Mesendoderm (in vitro differentiated cells): Measurements from ENCODE around the gene ZNF816.

Experiments used
- DNase-seq: peaks from one replicate; pipeline ENCODE4 v3.0.0; 2013
- H2AK5ac ChIP-seq: 2 replicates; pipeline ENCODE4 v1.6.1; 2013; ENCODE audit warnings: low read length, inconsistent platforms
- H2BK120ac ChIP-seq: 2 replicates; pipeline ENCODE4 v1.6.1; 2013; ENCODE audit warnings: low read depth, mild to moderate bottlenecking, low read length, moderate library complexity, mixed read lengths
- H2BK15ac ChIP-seq: replicated peaks from 2 replicates; pipeline ENCODE4 v1.6.1; 2013; ENCODE audit warnings: low read depth, mild to moderate bottlenecking, moderate library complexity
- H2BK5ac ChIP-seq: 2 replicates; pipeline ENCODE4 v1.6.1; 2013; ENCODE audit warnings: low read length, inconsistent platforms
- H3K18ac ChIP-seq: 2 replicates; pipeline ENCODE4 v1.6.1; 2013; ENCODE audit warnings: mild to moderate bottlenecking, low read length, mixed read lengths
- H3K23ac ChIP-seq: one replicate; pipeline ENCODE4 v1.6.1; 2013; ENCODE audit warnings: low read length
- H3K27ac ChIP-seq: 2 replicates; pipeline ENCODE4 v1.5.1; 2013; ENCODE audit warnings: low read depth, mild to moderate bottlenecking, inconsistent platforms, low read length, moderate library complexity
- H3K27me3 ChIP-seq: 2 replicates; pipeline ENCODE4 v1.6.1; 2013; ENCODE audit warnings: low read length, control low read depth, mild to moderate bottlenecking, inconsistent platforms; ENCODE audit not compliant: insufficient read depth, poor library complexity
- H3K36me3 ChIP-seq: 2 replicates; pipeline ENCODE4 v1.6.1; 2013; ENCODE audit warnings: low read length, inconsistent platforms; ENCODE audit not compliant: control insufficient read depth, insufficient read depth
- H3K4ac ChIP-seq: one replicate; pipeline ENCODE4 v1.6.1; 2013; ENCODE audit warnings: low read depth, mild to moderate bottlenecking, low read length, moderate library complexity
- H3K4me1 ChIP-seq: 2 replicates; pipeline ENCODE4 v1.6.1; 2013; ENCODE audit warnings: low read depth, low read length, inconsistent platforms; ENCODE audit not compliant: control insufficient read depth
- H3K4me2 ChIP-seq: 2 replicates; pipeline ENCODE4 v1.6.1; 2013; ENCODE audit warnings: low read length
- H3K4me3 ChIP-seq: 2 replicates; pipeline ENCODE4 v1.5.1; 2013; ENCODE audit warnings: mild to moderate bottlenecking, low read length
- H3K56ac ChIP-seq: one replicate; pipeline ENCODE4 v1.6.1; 2013; ENCODE audit warnings: low read length
- H3K79me1 ChIP-seq: 2 replicates; pipeline ENCODE4 v1.6.1; 2013; ENCODE audit warnings: low read length, inconsistent platforms
- H3K79me2 ChIP-seq: 2 replicates; pipeline ENCODE4 v1.6.1; 2013; ENCODE audit warnings: mild to moderate bottlenecking, low read length; ENCODE audit not compliant: control insufficient read depth, insufficient read depth
- H3K9ac ChIP-seq: 2 replicates; pipeline ENCODE4 v1.6.1; 2013; ENCODE audit warnings: low read length, inconsistent platforms
- H4K5ac ChIP-seq: one replicate; pipeline ENCODE4 v1.6.1; 2013; ENCODE audit warnings: low read length
- H4K8ac ChIP-seq: one replicate; pipeline ENCODE4 v1.6.1; 2013; ENCODE audit warnings: low read depth, mild to moderate bottlenecking, control low read depth, low read length, moderate library complexity
- WGBS: extraction: QIAGEN DNeasy Blood & Tissue Kit; methylation state at CpG from one replicate; pipeline ENCODE4 v1.1.7; 2013; ENCODE audit warnings: low lambda C conversion rate, missing lambda C conversion rate; ENCODE audit not compliant: insufficient coverage; ENCODE audit errors: extremely low coverage; 5-methylcytosine and 5-hydroxymethylcytosine counted together

The ZNF816 gene

GRCh38 chr19:52957591-52957990 is 5.1 kb downstream of the ZNF816 start:
- no peak overlapping the region for H3K4me2 ChIP-seq
- H3K79me1 ChIP-seq = peaks cover 18% of the 10 kb centered on the region
- H2BK120ac ChIP-seq = no peak overlapping the region
- no peak overlapping the region for H3K56ac ChIP-seq
- H3K4me3 ChIP-seq = no peak overlapping the region
- H2BK15ac ChIP-seq = no peak overlapping the region
- no peak for DNase-seq
- H3K4ac ChIP-seq = no peak overlapping the region
- no peak overlapping the region for H3K23ac ChIP-seq
- no peak overlapping the region for H2AK5ac ChIP-seq
- no peaks in the 10 kb centered on the region for H3K27me3 ChIP-seq
- H3K27ac ChIP-seq = no peak overlapping the region
- H4K5ac ChIP-seq = no peak overlapping the region
- no peak overlapping the region for H3K18ac ChIP-seq
- peaks cover 8% of the 10 kb centered on the region for H3K79me2 ChIP-seq
- peaks cover 14% of the 10 kb centered on the region for H3K36me3 ChIP-seq
- H2BK5ac ChIP-seq = no peak overlapping the region
- no peak overlapping the region for H4K8ac ChIP-seq
- no peaks in the 10 kb centered on the region for H3K4me1 ChIP-seq
- no CpG with 5 or more reads among the region's 8 CpGs for WGBS
- H3K9ac ChIP-seq = no peak overlapping the region

GRCh38 chr19:52956917-52957316 is 5.8 kb downstream of the ZNF816 start:
- Histone ChIP-seq H3K79me2 (peaks cover 8% of the 10 kb centered on the region), H3K27ac (no peak overlapping the region), H3K4me1 (no peaks in the 10 kb centered on the region), H2BK15ac (no peak overlapping the region), H3K9ac (no peak overlapping the region), H3K4me2 (no peak overlapping the region), H2BK120ac (no peak overlapping the region), H4K5ac (no peak overlapping the region), H4K8ac (no peak overlapping the region), H3K18ac (no peak overlapping the region), H3K36me3 (peaks cover 20% of the 10 kb centered on the region), H3K4me3 (peak overlapping the region; percentile 12), H3K4ac (no peak overlapping the region), H3K23ac (no peak overlapping the region), H2BK5ac (no peak overlapping the region), H2AK5ac (no peak overlapping the region), H3K27me3 (no peaks in the 10 kb centered on the region), H3K79me1 (peaks cover 18% of the 10 kb centered on the region), H3K56ac (no peak overlapping the region)
- WGBS = no CpG with 5 or more reads among the region's 10 CpGs
- no peak for DNase-seq

- H4K8ac ChIP-seq = no peak overlapping the region
- DNase-seq = no peak
- no peaks in the 10 kb centered on the region for H3K79me1 ChIP-seq
- no peak overlapping the region for H3K18ac ChIP-seq
- peaks cover 22% of the 10 kb centered on the region for H3K36me3 ChIP-seq
- no peak overlapping the region for H3K4me2 ChIP-seq
- no CpG with 5 or more reads among the region's 1 CpG for WGBS
- H2BK120ac ChIP-seq = no peak overlapping the region
- H3K27ac ChIP-seq = no peak overlapping the region
- no peaks in the 10 kb centered on the region for H3K4me1 ChIP-seq
- H4K5ac ChIP-seq = no peak overlapping the region
- no peaks in the 10 kb centered on the region for H3K27me3 ChIP-seq
- no peak overlapping the region for H3K4me3 ChIP-seq
- H3K23ac ChIP-seq = no peak overlapping the region
- H3K9ac ChIP-seq = no peak overlapping the region
- no peak overlapping the region for H3K56ac ChIP-seq
- H3K4ac ChIP-seq = no peak overlapping the region
- H3K79me2 ChIP-seq = no peaks in the 10 kb centered on the region
- no peak overlapping the region for H2BK15ac ChIP-seq
- H2BK5ac ChIP-seq = no peak overlapping the region
- H2AK5ac ChIP-seq = no peak overlapping the region
These were observed 13.3 kb downstream of the ZNF816 start for GRCh38 chr19:52949422-52949821.

- H2AK5ac ChIP-seq = no peak overlapping the region
- no peak overlapping the region for H4K5ac ChIP-seq
- H3K4ac ChIP-seq = no peak overlapping the region
- no peak overlapping the region for H2BK15ac ChIP-seq
- no peak overlapping the region for H4K8ac ChIP-seq
- WGBS = no CpG with 5 or more reads among the region's 13 CpGs
- H3K79me1 ChIP-seq = no peaks in the 10 kb centered on the region
- H3K23ac ChIP-seq = no peak overlapping the region
- H2BK5ac ChIP-seq = no peak overlapping the region
- no peak overlapping the region for H3K4me3 ChIP-seq
- H3K27ac ChIP-seq = no peak overlapping the region
- H3K36me3 ChIP-seq = peaks cover 21% of the 10 kb centered on the region
- H2BK120ac ChIP-seq = no peak overlapping the region
- H3K18ac ChIP-seq = no peak overlapping the region
- no peak overlapping the region for H3K9ac ChIP-seq
- H3K4me1 ChIP-seq = no peaks in the 10 kb centered on the region
- H3K79me2 ChIP-seq = no peaks in the 10 kb centered on the region
- H3K4me2 ChIP-seq = no peak overlapping the region
- no peaks in the 10 kb centered on the region for H3K27me3 ChIP-seq
- H3K56ac ChIP-seq = no peak overlapping the region
- DNase-seq = no peak
These were observed 14.5 kb downstream of the ZNF816 start for GRCh38 chr19:52948025-52948770.

GRCh38 chr19:52946322-52947310 is 16.1 kb downstream of the ZNF816 start:
- H2BK15ac ChIP-seq = no peak overlapping the region
- H2BK120ac ChIP-seq = no peak overlapping the region
- no peaks in the 10 kb centered on the region for H3K27me3 ChIP-seq
- H2AK5ac ChIP-seq = no peak overlapping the region
- H3K18ac ChIP-seq = no peak overlapping the region
- no peak overlapping the region for H3K4me3 ChIP-seq
- no peak overlapping the region for H3K4ac ChIP-seq
- H3K23ac ChIP-seq = no peak overlapping the region
- peaks cover 12% of the 10 kb centered on the region for H3K36me3 ChIP-seq
- H2BK5ac ChIP-seq = no peak overlapping the region
- no CpG with 5 or more reads among the region's 39 CpGs for WGBS
- H3K9ac ChIP-seq = no peak overlapping the region
- no peaks in the 10 kb centered on the region for H3K79me2 ChIP-seq
- H3K4me2 ChIP-seq = no peak overlapping the region
- no peak overlapping the region for H4K8ac ChIP-seq
- no peak overlapping the region for H3K27ac ChIP-seq
- no peak overlapping the region for H3K56ac ChIP-seq
- no peaks in the 10 kb centered on the region for H3K4me1 ChIP-seq
- DNase-seq = peak; percentile 95
- no peak overlapping the region for H4K5ac ChIP-seq
- H3K79me1 ChIP-seq = no peaks in the 10 kb centered on the region
